Fibroblast of villous mesenchyme (primary cell): ENCODE results near the gene ADA. TPM values are rescaled to one million over a fixed set of nuclear protein-coding genes. Genes with fewer than 3 reads are reported as not detected.

ENCODE experiments used
- DNase-seq: peaks from one replicate; pipeline ENCODE4 v3.0.0-alpha.2; 2010; ENCODE audit warnings: low read depth
- H3K4me3 ChIP-seq: 2 replicates; pipeline ENCODE4 v1.5.1; 2011; ENCODE audit warnings: low read depth, mild to moderate bottlenecking, low read length
- CTCF ChIP-seq: IDR thresholded peaks from 2 replicates; pipeline ENCODE4 v1.5.1; 2012; ENCODE audit warnings: low read depth, mild to moderate bottlenecking, low read length; ENCODE audit not compliant: insufficient read depth
- total RNA-seq: library from RNA; depleted of rRNA; stranded (reverse); fragments of >200 nt; gene quantifications from 2 replicates; pipeline ENCODE4 v1.2.3, GENCODE V29; 2012

Gene ADA
- total RNA-seq, 1 donor: 10.4 TPM

GRCh38 chr20:44597930-44598329, 53.6 kb downstream of the ADA start:
- TF ChIP-seq CTCF: no peak
- no peak overlapping the region for H3K4me3 ChIP-seq
- no peak for DNase-seq

- no peak overlapping the region for H3K4me3 ChIP-seq
- DNase-seq: no peak
- no peak for TF ChIP-seq CTCF
These were observed 54.0 kb downstream of the ADA start for GRCh38 chr20:44597516-44597915.

GRCh38 chr20:44596876-44597275, 54.6 kb downstream of the ADA start:
- no peak for TF ChIP-seq CTCF
- H3K4me3 ChIP-seq: no peak overlapping the region
- no peak for DNase-seq

GRCh38 chr20:44596010-44596409, 55.5 kb downstream of the ADA start:
- no peak for DNase-seq
- TF ChIP-seq CTCF: no peak
- H3K4me3 ChIP-seq: no peak overlapping the region

GRCh38 chr20:44594730-44595129, 56.8 kb downstream of the ADA start:
- DNase-seq: peak; percentile 83
- no peak overlapping the region for H3K4me3 ChIP-seq
- no peak for TF ChIP-seq CTCF

GRCh38 chr20:44593751-44594150, 57.7 kb downstream of the ADA start:
- H3K4me3 ChIP-seq: no peak overlapping the region
- no peak for DNase-seq
- TF ChIP-seq CTCF: no peak

- no peak overlapping the region for H3K4me3 ChIP-seq
- no peak for DNase-seq
- TF ChIP-seq CTCF: no peak
These were observed 59.1 kb downstream of the ADA start for GRCh38 chr20:44592366-44592765.
